HG02571 (cell line): ENCODE data around the gene RNASE1.
"Not testable (repeated sequence)": the region's sequence is repeated elsewhere in the genome, so short reads cannot be mapped to it uniquely, and the experiment has no call there.

Source experiments
- ATAC-seq: cut with Tn5 transposase; IDR thresholded peaks from one replicate; pipeline ENCODE4 v1.9.1; 2021; ENCODE audit warnings: mild to moderate bottlenecking, moderate library complexity; ENCODE audit not compliant: unreplicated experiment

The RNASE1 gene

GRCh38 chr14:20802341-20803084 lies at the start of gene RNASE1:
TSS of gene RNASE1 (minus strand) at chr14:20802844. CDS start at chr14:20802068, 776 bp downstream.
- ATAC-seq: no peak

DNA sequence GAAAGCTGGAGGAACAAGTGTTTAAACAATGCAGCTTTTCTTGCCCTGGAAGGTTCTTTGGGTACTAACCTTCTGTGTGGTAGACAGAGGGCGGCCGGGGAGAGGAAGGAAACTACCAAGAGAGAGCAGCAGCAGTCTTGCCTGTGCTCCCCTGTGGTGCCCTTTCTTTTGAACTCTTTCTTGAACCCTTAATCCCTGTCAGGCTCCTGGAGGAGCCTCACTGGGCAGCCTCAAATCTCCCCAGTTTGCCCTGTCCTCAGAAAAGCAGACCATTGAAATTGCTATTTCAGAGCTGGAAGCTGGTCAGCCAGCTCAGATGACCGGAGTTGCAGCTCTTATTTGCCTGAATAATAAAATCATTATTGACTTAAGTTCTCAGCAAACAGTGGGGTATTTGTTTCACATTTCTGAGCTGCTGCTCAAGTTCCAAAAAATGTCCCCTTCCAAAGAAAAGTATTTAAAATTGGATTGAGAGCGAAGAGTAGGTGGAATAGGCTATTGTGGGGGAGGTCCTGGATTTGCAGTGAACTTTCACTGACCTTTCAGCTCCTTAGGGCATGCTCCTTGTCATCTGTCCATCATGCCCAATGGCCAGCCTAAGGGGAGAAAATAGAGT lies 46.4 kb upstream of the RNASE1 start:
- ATAC-seq: no peak

- ATAC-seq: no peak
These were observed 45.8 kb upstream of the RNASE1 start for GRCh38 chr14:20848316-20848954.

DNA sequence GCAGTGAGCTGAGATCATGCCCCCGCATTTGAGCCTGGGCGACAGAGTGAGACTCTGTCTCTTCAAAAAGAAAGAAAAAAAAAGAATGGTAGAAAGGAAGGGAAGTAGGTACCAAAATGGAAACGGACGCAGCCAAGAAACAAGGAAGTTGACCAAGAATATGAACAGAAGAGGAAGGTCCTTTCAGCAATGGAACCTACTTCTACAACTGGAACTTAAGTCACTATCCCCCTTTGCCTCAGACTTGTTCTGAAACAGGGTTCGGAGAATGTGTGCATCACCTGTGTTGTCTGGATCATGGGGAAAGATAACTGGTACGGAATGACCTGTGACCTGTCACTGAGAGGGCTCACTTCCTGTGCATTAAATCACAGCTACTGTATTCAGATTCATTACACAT lies 43.9 kb upstream of the RNASE1 start:
- ATAC-seq: no peak

- no peak for ATAC-seq
These were observed 38.5 kb upstream of the RNASE1 start for GRCh38 chr14:20841096-20841495.

- ATAC-seq: no peak
These were observed 35.2 kb upstream of the RNASE1 start for GRCh38 chr14:20837831-20838230.

- no peak for ATAC-seq
These were observed 34.2 kb upstream of the RNASE1 start for GRCh38 chr14:20836668-20837338.

DNA sequence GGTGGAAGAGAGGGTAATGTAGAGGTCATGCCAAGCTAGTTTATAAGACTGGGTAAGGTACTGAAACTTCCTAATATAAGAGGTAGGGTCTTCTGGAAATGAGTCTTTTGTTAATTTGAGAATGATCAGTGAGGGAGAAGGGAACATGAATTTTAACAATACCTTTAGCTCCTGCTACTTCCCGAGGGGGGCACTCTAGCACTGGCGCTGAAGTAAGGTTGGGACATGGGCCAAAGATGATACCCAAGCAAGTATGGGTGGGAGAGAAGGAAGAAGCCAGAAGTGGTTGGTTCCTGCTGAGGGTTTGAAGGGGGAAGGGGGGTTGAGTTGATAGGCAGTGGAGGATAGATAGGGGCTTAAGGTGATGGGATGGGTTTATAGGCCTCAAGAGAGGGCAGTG lies 32.3 kb upstream of the RNASE1 start:
- no peak for ATAC-seq

DNA sequence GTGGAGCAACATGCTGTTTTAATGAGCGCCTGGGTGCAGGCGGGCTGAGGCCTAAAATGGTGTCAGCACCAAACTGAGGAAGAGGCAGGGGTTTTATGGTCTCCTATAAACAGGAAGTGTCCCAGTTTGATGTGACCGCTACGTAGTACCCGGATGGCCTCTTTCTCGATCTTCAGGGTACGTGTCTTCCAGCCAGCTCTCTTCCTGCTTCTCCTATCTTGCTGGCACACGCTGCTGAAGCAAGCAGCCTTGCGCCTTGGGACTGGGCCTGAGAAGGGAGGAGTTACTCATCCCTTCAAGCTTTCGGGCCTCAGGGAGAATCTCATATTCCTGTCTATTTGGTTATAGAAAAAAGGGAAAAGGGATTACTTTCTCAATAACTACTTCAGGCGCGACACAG lies 28.2 kb upstream of the RNASE1 start:
- no peak for ATAC-seq

DNA sequence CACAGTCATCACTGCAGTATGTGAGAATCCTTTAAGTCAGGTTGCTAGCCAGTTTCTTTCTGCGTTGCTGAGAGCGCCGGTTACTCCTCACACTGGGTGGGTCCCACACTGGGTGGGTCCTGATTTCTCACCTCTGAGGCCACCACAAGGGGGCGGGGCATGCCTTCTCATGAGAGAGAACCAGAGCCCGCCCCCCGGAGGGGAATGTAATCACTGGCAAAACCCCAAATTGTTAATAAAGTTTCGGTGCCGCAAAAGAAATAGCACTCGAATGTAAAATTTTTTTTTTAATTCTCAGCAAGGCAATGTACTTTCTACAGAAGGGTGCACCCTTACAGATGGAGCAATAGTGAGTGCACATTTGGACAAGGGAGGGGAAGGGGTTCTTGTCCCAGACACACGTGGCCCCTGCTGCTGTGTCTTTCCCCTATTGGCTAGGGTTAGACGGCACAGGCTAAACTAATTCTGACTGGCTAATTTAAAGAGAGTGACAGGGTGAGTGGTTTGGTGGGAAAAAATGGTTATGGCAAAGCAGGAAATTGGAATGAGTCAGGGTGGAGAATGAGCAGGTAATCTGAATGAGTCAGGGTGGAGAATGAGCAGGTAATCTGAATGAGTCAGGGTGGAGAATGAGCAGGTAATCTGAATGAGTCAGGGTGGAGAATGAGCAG lies 25.5 kb upstream of the RNASE1 start:
- ATAC-seq: not testable (repeated sequence)

- no peak for ATAC-seq
These were observed 24.7 kb upstream of the RNASE1 start for GRCh38 chr14:20827326-20827725.

- not testable (repeated sequence) for ATAC-seq
These were observed 24.0 kb upstream of the RNASE1 start for GRCh38 chr14:20826666-20827065.

DNA sequence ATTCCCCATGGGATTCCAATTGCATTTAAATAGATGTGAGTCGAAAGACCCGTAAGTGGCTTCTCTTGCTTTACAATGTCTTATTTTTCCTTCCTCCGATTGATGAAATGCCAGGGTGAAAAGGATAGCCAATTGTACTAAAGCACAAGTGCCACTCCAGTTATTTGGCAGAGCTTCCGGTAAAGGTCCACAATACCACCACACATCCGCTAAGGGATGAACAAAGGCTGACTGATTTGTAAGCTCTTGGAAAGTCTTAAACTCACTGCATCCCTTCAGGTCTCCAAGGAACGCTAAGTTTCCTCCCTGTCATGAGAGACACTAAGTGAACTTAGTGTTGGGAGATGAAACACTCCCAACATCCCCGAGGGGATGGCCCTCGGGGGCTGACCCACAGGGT lies 21.2 kb upstream of the RNASE1 start:
- ATAC-seq: no peak

GRCh38 chr14:20821521-20822108 lies 19.0 kb upstream of the RNASE1 start:
- ATAC-seq: not testable (repeated sequence)

- ATAC-seq: no peak
These were observed 17.6 kb upstream of the RNASE1 start for GRCh38 chr14:20820063-20820904.

- no peak for ATAC-seq
These were observed 16.2 kb upstream of the RNASE1 start for GRCh38 chr14:20818861-20819260.

- ATAC-seq: not testable (repeated sequence)
These were observed 13.3 kb upstream of the RNASE1 start for GRCh38 chr14:20815946-20816345.

GRCh38 chr14:20811986-20812975 lies 9.6 kb upstream of the RNASE1 start:
- no peak for ATAC-seq
